ENCODE measurements around the gene CRK.
A peak's percentile ranks its signal among the peaks of the same experiment; 100 is the strongest.

CRK gene

DNA sequence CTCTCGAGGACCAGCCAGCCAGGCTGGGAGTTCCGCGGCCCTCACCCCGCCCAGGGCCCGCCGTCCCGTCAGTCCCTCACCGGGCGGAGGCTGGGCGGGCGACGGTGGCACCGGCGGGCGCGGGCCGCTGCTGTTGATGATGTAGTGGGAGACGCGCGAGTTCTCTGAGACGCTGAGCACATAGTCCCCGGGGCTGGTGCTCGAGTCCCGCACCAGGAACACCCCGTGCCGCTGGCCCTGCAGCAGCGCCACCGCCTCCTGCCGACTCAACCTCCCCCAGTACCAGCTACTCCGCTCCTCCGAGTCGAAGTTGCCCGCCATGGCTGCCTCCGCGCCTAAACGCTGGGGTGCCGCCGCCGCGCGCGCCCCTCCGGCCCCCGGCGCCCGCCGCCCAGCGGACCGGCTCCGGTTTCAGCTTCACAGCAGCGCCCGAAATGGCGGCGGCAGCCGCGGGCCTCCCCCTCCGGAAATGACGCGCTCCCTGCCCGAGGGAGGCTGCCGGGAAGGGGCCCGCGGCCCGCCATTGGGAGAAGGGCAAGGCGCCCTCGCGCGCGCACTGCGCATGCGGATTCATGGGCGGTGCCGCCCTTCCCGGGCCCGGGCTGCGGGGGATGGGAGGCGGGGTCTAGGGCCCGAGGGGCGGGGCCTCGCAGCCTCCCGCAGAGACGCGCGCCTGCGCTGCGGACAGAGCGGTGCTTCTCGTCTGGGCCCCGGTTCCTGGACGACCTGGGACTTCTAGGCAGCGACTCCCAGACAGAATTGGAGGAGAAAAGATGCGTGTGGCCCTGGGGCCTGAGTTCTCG lies at the start of gene CRK:
Gene CRK, minus strand, starts transcription at position 436 of the 803 bp plus-strand sequence. Its CDS starts 115 bp downstream, at position 321.
- DNase-seq (ENCODE audit: low read depth): peak; percentile 70
- TF ChIP-seq, protein P1, sequence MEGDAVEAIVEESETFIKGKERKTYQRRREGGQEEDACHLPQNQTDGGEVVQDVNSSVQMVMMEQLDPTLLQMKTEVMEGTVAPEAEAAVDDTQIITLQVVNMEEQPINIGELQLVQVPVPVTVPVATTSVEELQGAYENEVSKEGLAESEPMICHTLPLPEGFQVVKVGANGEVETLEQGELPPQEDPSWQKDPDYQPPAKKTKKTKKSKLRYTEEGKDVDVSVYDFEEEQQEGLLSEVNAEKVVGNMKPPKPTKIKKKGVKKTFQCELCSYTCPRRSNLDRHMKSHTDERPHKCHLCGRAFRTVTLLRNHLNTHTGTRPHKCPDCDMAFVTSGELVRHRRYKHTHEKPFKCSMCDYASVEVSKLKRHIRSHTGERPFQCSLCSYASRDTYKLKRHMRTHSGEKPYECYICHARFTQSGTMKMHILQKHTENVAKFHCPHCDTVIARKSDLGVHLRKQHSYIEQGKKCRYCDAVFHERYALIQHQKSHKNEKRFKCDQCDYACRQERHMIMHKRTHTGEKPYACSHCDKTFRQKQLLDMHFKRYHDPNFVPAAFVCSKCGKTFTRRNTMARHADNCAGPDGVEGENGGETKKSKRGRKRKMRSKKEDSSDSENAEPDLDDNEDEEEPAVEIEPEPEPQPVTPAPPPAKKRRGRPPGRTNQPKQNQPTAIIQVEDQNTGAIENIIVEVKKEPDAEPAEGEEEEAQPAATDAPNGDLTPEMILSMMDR (IDR thresholded peaks at IDR 0.05; ENCODE audit: control insufficient read depth, insufficient read depth, low read depth, low read length, missing control alignments): no peak
- peak within 1 kb of the TSS; percentile 70 for H3K4me3 ChIP-seq (ENCODE audit: control insufficient read depth, low read depth, low read length)

DNA sequence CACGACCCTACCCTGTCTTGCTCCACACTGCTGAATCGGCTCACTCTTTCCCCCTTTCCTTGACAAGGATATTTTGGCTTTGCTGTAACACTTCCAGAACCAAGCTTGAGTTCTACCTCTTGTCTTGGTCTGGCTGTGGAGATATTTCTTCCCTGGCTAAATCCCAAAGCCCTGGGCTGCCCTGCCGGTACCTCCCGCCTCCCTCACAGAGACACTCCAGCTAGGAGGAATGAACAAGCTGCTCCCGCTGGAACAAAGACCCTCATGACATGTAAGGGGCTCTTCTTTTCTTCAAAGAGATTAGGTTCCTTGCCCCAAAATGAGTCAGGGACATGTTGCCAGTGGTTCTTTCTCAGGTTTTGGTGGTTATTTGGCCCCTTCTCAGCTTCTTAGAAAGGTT lies 49.6 kb upstream of the CRK start:
- no peak overlapping the region for H3K4me3 ChIP-seq (ENCODE audit: control insufficient read depth, low read depth, low read length)
- TF ChIP-seq, protein P1 (IDR thresholded peaks at IDR 0.05; ENCODE audit: control insufficient read depth, insufficient read depth, low read depth, low read length, missing control alignments): no peak
- DNase-seq (ENCODE audit: low read depth): no peak

DNA sequence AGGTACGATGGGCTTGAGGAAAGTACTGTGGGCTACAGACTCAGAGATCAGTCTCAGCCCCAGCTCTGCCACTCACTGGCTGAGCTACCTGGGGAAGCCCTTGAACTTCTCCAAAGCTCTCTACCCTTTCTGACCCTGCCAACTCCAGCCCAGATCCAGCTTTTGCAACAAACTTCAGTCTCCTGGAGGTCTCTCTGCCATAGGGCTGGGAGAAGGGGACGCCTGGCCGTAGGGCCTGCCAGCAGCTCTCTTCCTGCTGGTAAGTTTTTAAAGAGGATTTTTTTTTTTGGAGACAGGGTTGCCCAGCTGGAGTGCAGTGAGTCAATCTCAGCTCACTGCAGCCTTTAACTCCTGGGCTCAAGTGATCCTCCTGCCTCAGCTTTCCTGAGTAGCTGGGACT lies 48.8 kb upstream of the CRK start:
- DNase-seq (ENCODE audit: low read depth): no peak
- H3K4me3 ChIP-seq (ENCODE audit: control insufficient read depth, low read depth, low read length): no peak overlapping the region
- TF ChIP-seq, protein P1 (IDR thresholded peaks at IDR 0.05; ENCODE audit: control insufficient read depth, insufficient read depth, low read depth, low read length, missing control alignments): no peak

DNA sequence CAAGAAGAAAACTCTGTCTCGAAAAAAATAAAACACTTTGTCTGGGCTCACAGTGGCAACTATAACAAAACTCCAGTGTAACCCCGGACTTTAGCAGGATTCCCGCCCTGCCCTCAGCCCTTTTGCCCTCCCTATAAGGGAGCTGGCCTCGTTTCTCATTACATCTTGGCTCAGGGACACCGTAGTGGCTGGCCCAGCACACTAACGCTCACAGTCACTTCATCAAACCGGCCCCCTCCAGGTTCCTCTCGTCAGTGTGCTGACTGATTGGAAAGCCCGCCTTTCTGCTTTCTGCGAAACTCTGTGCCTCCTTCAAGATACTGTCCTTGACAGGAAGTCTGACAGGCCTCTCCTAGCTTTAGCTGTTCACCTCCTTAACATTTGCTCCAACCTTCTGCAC lies 47.7 kb upstream of the CRK start:
- TF ChIP-seq, protein P1 (IDR thresholded peaks at IDR 0.05; ENCODE audit: control insufficient read depth, insufficient read depth, low read depth, low read length, missing control alignments): no peak
- no peak for DNase-seq (ENCODE audit: low read depth)
- H3K4me3 ChIP-seq (ENCODE audit: control insufficient read depth, low read depth, low read length): no peak overlapping the region

DNA sequence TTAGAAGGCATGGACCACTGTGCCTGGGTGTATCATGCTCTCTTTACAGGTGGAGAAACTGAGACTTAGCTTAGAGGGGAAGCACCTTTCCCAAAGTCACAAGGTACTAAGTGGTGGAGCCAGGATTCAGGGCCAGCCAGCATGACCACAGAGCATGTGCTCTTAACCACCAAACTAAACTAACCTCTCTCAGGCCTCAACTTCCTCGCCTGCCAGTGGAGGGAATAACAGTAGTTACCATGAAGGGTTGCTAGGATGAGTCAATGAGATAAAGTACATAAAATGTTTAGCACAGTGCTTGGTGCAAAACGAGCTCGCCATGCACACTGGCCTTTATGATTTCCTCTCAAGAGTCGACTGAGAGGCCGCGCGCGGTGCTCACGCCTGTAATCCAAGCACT lies 42.8 kb upstream of the CRK start:
- peak; percentile 74 for DNase-seq (ENCODE audit: low read depth)
- TF ChIP-seq, protein P1 (IDR thresholded peaks at IDR 0.05; ENCODE audit: control insufficient read depth, insufficient read depth, low read depth, low read length, missing control alignments): no peak
- no peak overlapping the region for H3K4me3 ChIP-seq (ENCODE audit: control insufficient read depth, low read depth, low read length)

DNA sequence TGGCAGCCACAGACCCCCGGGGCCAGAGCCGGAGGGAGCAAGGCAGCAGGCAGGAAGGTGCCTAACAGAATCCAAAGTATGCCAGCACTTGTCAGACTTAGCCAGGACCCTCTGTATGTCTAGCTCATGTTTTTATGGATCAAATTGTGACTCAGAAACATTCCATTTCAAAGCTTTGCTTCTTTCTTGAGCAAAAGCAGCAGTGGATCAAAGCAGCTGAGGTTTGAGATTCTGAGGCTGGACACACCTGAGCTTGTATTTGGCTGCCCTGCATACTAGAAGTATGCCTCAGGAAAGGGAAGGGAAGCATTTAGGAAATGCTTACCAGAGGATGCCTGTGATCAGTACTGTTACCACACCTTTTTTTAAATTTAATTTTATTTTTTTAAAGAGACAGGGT lies 42.2 kb upstream of the CRK start:
- DNase-seq (ENCODE audit: low read depth): no peak

More for the DNA sequence above, 42.2 kb upstream of the CRK start:
- TF ChIP-seq, protein P1 (IDR thresholded peaks at IDR 0.05; ENCODE audit: control insufficient read depth, insufficient read depth, low read depth, low read length, missing control alignments): no peak
- no peak overlapping the region for H3K4me3 ChIP-seq (ENCODE audit: control insufficient read depth, low read depth, low read length)
